HG03378 (cell line): ENCODE results near the gene PSMC2.
"Not testable (repeated sequence)": the region's sequence is repeated elsewhere in the genome, so short reads cannot be mapped to it uniquely, and the experiment has no call there.

ENCODE experiments used
- ATAC-seq: cut with Tn5 transposase; IDR thresholded peaks from one replicate; pipeline ENCODE4 v1.9.1; 2021; ENCODE audit warnings: mild to moderate bottlenecking, moderate library complexity; ENCODE audit not compliant: unreplicated experiment

Gene PSMC2

DNA sequence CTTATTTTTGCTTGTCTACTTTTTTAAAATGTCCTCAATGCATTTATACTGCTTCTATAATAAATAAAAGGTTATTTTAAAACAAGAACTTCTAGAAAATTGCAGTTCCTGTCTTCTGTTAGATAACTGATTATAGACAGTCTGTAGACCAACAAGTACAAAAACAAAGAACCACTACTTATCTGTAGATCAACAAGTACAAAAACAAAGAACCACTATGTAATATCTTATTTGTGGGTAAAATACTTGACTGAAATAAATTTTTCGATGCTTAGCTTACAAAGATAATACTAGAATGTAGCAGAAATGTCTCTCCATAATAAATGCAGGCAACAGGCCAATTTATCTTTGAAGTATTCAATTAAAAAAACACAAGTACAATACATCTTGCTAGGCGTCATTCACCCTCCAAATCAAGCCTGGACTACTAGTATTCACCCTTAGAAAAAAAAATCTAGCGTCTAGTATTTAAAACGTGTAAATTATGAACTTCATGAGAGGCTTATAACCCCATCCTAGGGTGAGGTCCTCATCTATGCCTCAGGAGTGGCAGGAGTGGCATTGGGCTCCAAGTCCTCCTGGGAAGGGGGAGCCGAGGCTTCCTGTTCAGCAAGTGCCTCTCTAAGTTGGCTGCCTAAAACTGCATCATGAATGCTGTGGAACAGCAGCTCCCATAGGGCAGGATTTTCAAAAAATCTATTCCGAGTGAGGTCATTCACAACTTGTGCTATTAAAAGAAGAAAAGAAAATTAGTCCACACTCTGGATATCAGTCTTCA is 26.6 kb downstream of the PSMC2 start:
- ATAC-seq, result no peak

DNA sequence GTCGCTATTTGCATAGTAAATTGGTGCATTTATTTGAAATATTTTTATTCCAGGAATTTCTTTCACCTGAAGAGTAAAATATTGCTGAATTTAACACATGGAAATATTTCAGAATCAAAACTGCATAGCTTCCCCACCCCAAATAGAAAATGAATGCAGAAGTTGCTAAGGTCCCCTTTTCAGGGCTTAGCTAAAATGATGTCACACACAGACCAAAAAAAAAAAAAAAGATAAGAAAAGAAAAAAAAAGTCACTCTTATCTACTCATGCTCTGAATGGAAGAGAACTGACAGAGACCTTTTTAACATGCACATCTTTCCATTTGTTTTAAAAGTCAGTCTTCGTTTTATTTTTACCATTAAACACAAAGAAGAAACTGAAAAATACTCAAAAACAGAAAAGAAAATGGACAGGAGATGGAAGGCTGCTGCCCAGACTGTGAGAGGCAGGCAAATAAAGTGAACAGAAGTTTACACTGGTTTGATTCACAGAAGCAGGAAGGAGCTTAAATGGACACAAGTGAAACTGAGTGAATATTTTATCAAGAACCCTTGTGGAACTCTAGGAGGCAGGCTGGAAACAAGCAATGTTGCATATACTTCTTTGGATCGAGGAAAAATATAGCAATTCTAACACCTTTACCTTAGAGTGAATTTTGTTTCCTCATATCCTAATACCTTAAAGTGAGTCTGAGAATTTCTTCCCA is 32.0 kb downstream of the PSMC2 start:
- no peak for ATAC-seq

DNA sequence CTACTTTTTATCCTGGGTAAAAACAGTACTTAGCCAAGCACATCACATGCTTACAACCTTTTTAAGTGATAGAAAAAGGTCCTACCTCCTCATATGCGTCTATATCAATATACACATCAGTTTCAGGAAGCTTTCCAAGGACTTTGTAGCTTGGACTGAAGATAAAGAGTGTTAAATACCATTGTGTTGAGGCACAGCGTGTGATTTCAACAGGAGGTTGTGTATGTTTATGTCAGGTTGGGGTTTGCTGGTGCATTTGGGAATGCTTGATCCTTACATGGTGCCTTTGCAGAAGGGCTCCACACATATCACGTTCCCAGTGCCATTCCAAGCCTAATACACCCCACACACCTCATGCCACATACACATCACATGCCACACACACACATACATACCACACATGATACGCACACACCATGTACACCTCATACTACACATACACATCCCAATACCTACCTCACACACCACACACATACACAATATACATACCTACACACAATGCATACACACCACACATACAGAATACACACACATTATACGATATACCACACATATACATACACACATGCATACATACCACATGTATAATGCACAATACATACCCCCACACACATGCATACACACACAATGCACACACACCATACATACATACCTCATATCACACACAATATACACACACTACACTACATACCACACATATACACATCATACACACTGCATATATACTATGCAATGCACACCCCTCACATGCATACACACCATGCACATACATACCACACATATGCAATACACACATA is 33.1 kb downstream of the PSMC2 start:
- no peak for ATAC-seq

DNA sequence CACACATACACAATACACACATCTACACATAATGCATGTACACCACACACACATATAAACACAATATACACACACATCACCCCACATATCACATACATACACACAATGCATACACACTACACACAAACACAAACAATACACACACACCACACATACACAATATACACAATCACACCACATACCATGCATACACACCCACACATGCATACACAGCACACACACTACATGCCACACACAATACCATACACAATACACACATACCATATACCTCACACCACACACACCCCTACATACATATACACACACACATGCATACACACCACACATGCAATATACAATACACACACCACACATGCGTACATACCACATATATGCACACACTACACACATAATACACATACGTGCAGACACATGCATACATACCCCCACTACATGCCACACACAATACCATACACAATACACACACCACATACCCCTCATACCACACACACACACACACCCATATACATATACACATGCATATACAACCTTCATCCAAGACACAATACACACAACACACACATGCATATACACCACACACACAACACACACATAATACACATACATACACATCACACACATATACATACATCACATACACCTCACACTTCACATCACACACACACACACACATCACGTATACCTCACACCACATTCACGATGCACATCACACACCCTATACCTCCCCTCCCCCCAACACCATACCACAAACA is 34.0 kb downstream of the PSMC2 start:
- no peak for ATAC-seq

DNA sequence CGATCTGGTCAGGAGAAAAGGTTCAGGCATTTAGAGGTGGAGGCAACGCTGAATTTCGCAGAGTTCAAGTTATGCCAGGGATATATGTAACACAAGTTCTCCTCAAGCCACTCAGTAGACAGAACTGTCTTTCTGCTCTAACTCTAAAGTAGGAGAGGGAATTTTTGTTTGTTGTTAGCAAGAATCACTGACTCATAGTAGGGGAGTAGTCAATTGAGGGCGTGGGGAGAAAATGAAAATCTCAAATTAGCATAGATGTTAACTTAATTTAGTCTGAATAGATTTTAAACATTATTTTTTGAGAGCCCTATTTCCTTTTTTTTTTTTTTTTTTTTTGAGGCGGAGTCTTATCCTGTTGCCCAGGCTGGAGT is 34.6 kb downstream of the PSMC2 start:
- no peak for ATAC-seq

DNA sequence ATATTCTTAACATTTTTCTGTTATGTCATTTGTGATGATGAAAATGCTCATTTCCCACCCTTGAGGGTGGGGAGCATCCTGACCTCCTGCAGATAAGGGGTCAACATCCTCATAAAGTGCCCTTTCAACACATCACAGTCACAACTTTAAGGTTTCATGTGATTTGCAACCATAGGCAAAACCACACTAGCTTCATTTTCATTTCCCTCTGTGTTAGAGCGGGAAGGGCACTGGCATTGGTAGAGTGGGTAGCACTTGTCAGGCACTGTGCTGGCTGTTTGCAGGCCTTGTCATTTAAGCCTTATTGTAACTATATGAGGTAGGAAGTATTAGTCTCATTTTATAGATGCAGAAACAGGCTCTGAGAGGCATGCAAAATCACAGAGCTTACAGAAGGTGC is 39.8 kb downstream of the PSMC2 start:
- ATAC-seq, result no peak

DNA sequence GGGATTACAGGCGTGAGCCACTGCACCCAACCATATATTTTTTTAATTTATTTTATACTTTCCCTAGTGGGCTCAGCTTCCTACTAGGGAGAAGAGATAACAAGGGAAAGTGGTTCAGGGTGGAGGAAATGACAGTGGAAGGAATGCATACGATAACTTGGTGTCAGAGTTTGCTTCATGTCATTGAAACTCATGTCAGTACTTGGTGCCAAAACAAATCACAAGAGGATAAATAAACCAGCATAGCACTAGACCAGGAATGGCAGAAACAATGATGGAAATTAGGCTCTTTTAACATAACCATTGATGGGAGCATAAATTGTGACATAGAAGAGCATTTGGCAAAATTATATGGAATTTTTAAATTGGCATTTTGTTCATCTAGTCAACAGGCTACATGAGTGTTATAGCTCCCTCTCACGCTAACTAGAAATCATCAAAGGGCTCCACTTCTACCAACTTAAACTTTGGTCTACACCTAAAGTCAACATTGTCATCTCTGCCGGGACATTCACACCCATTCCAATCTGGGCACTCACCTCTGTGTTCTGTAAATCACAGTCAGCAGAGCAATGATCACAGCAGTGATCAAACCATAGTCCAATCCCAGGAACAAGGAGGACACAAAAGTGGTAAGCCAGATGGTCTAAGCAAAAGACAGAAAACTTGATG is 41.2 kb downstream of the PSMC2 start:
- no peak for ATAC-seq

DNA sequence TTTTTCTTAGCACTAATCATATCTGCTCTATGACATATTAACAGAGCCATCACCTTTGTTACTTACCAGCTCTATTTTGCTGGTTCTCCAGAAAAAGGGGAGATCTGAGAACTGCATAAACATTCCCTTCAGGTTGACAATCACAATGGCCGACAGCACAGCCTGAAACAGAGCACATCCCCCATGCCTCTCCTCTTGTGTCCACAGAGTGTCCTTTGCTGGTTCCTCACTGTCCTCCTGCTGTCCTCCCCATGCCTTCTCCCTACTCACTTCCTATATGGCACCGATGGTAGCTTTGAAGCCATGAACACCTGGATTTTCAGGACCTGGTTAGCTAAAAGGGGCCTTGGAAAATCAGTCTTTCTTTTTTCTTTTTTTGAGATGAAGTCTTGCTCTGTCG is 41.8 kb downstream of the PSMC2 start:
- ATAC-seq, result no peak

DNA sequence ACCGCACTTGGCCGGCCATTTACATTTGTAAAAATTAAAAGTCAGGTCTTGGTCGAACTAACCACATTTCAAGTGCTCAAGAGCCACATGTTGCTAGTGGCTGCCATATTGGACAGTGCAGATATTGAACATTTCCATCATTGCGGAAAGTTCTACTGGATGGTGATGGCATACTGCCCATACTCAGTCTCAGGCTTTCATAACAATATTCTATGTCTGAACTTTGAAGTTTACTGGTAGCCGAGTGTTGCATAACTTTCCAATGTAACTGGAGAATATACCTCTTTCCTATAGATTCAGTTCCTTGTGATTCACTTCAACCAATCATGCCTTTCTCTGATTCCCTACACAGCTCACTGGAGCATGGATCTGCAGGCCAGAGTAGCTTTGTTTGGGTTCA is 43.7 kb downstream of the PSMC2 start:
- no peak for ATAC-seq

DNA sequence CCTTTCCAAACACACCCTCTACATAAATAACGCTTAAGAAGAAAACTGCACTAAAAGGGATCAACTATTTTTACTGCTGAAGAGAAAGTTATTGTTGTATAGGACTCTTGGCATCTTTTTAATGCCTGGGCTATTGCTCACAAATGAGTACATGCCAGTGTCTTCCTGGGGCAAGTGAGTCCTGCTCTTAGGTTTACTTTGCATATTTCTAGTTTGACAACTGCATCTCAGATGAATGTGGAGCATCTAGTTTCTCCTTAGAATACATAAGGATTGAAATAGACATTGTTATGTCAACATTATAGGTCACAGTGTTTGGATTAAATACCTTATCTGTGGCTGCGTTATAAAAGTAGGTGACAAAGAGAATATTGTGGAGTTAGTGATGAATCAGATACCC is 44.5 kb downstream of the PSMC2 start:
- no peak for ATAC-seq

DNA sequence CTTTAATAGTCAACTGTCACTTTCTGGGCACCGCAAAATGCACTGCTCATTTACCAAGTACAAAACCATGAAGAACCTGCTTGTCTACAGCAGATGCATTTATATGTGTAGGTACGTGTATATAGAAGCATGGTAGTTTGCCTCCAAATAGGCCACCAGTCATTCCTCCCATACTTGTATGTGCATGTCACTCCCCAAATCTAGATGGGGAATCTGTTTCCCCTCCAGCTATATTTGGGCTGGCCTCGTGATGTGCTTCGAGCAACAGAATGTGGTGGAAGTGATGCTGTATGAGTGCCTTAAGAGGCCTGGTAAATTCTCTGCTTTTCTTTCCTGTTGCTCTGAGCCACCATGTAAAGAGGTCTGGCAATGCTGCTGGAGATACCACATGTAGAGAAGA is 47.1 kb downstream of the PSMC2 start:
- ATAC-seq, result no peak

DNA sequence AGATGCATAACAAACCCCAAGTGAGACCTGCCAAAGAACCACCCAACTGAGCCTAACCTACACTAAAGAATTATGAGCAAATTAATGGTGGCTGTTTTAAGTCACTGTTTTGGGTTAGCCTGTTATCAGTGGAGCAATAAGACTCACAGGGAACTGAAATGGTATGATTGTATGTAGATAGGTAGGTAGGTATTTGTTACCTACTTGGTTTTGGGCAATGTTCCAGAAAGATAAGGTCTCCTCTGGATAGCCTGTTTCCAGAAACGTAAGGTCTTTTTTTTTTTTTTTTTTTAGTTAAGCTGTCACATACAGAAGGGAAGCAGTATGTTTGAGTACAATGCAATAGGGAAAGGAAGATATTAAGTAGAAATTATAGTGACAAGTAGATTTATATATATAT is 47.6 kb downstream of the PSMC2 start:
- no peak for ATAC-seq

DNA sequence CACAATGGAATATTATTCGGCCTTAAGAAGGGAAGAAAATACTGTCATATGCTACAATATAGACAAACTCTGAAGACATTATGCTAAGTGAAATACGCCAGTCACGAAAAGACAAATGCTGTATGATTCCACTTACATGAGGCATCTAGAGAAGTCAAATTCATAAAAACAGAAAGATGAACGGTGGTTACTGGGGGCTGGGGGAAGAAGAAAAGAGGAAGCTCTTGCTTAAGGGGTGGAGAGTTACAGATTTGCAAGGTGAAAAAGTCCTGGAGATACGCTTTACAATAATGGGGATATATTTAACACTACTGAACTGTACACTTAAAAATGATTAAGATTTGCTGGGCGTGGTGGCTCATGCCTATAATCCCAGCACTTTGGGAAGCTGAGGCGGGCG is 49.0 kb downstream of the PSMC2 start:
- no peak for ATAC-seq

DNA sequence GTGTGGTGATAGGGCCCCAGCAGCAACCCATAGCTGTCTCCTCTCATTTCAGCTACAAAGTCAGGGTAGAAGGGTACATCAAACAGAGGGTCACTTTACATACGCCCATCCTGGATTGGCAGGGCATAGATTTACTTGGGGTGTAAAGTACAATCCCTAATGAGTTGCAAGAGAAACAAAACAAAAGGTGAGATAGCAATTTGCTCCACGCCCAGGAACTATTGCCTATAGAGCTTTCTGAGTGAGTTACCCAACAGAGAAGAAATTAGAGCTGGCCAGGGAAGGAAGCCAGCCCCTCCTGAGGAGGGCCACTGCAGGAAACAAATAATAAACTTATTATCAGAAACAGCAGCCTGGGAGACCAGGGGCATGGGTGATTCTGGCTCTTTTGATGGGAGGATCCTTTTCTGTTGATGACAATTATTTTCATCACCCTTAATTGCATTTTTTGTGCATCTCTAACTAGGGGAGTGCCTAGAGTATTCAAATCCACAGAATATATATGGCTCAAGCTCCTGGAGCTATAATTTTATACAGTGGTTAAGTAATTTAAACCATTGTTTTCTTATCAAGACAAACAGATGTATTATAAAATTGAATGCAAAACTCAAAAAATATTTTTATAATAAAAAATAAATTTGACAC is 51.2 kb downstream of the PSMC2 start:
- no peak for ATAC-seq

DNA sequence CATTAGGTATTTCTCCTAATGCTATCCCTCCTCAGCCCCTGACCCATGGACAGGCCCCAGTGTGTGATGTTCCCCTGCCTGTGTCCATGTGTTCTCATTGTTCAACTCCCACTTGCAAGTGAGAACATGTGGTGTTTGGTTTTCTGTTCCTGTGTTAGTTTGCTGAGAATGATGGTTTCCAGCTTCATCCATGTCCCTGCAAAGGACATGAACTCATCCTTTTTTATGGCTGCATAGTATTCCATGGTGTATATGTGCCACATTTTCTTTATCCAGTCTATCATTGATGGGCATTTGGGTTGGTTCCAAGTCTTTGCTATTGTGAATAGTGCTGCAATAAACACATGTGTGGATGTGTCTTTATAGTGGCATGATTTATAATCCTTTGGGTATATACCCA is 52.2 kb downstream of the PSMC2 start:
- not testable (repeated sequence) for ATAC-seq

DNA sequence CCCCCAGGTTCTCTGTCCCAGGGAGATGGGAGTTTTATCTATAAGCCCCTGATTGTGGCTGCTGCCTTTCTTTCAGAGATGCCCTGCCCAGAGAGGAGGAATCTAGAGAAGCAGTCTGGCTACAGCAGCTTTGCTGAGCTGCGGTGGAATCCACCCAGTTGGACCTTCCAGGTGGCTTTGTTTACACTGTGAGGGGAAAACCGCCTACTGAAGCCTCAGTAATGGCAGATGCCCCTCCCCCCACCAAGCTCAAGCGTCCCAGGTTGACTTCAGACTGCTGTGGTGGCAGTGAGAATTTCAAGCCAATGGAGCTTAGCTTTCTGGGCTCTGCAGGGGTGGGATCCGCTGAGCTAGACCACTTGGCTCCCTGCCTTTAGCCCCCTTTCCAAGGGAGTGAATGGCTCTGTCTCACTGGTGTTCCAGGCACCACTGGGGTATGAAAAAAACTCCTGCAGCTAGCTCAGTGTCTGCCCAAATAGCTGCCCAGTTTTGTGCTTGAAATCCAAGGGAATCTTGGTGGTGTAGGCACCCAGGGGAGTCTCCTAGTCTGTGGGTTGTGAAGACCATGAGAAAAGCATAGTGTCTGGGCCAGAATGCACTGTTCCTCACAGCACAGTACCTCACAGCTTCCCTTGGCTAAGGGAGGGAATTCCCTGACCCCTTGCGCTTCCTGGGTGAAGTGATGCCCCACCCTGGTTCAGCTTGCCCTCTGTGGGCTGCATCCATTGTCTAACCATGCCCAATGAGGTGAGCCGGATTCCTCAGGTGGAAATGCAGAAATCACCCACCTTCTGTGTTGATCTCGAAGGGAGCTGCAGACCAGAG is 58.6 kb downstream of the PSMC2 start:
- ATAC-seq, result not testable (repeated sequence)

DNA sequence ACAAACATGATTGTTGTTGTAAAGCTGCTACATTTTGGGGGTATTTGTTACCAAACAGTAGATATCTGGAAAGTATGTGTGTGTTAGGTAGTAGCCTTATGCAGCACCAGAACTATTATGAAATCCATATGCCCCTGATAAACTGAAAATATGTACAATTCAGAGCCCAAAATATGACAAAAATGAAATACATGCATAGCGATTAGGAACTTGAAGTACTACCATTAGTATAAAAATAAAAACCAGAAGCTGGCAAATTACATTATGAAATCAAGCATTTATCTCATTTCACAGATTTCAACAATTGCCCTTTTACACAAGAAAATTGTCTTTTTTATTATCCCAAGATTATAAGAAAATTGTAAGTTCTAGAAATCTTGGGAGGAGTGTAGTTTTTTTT is 64.7 kb downstream of the PSMC2 start:
- ATAC-seq, result no peak

DNA sequence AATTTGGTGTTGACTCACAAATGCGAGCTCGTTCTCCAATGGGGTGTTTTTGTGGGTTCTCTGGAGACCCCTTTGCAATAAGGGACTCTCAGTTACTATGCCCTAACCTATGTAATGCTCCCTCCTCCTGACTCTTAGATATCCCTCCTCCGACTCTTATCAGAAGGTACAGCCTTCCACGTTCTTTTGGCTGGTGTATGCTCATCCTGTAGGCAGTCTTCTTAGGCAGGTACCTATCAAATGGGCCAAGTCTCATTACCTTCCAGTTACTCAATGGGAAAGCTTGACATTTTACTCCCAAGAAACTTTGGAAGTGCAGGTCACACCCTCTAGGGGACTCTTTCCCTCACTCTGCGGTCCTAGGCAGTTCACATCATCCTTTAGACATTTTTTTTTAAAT is 66.0 kb downstream of the PSMC2 start:
- no peak for ATAC-seq

DNA sequence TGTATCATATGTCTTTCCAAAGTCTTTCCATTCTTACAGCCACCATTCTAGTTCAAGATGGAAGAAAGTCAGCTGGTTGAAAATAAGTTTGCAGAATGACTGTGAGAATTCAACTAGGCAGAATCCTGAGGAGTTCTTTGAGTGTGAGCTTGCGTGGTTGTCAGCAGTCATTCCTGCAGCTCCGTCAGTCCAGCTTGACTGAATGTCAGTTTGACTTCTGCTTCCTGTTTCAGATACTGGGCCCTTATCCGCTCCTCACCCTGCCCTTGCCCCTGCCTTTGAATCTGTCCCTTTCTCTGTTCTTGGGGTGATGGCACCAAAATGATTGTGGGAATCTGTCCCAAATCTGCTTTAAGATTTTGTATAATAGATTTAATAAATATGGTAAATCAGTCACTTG is 70.8 kb downstream of the PSMC2 start:
- no peak for ATAC-seq
